Astrocyte of the spinal cord (primary cell): Measurements from ENCODE around the gene NFATC3.
A peak's percentile ranks its signal among the peaks of the same experiment; 100 is the strongest.

ENCODE experiments used
- DNase-seq: peaks from one replicate; pipeline ENCODE4 v3.0.0; 2011; ENCODE audit warnings: low read depth, low spot score
- H3K4me3 ChIP-seq: 2 replicates; pipeline ENCODE4 v1.5.1; 2011; ENCODE audit warnings: low read depth, mild to moderate bottlenecking, low read length, moderate library complexity
- in situ Hi-C: cut with HindIII; loops from 2 replicates; pipeline ENCODE4 v1.10.0; 2017; ENCODE audit warnings: low sequenced_read_pairs
- TF ChIP-seq, protein P1 (sequence below): IDR thresholded peaks from 2 replicates; pipeline ENCODE4 v1.5.1; 2012; ENCODE audit warnings: low read depth, mild to moderate bottlenecking, low read length, inconsistent platforms

Gene NFATC3

DNA sequence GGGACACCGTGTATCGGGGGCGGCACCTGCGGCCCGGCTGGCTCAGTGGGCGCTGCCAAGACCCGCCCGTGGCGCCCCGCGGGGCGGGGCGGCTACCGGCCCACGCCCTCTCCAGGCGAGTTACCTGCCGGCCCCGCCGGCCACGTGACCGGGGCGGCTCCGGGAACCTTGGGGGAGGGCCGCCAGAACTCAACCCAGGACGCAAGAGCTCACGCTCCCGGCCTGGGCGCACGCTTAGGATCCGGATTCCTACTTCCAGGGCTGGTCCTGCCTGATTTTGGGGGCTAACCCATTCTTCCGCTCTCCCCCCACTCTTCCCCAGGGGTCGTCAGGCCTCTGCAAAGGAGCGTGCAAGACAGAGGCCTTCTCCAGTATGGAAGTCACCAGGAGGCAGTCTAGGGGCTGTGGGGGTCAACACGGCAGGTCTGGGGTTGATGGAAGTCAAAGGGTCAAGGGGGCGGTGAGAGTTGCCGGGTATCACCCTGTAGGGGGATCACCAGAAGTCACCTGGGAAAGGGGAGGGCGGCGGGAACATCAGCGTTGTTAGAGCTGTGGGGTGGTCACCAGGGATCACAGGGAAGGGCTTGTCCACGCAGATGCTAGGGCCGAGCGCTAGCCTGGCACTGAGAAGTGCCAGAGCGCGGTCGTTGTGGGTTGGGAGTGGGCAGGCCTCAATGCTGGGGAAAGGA is 151.1 kb downstream of the NFATC3 start:
- H3K4me3 ChIP-seq: peak overlapping the region; percentile 18
- TF ChIP-seq, protein P1, sequence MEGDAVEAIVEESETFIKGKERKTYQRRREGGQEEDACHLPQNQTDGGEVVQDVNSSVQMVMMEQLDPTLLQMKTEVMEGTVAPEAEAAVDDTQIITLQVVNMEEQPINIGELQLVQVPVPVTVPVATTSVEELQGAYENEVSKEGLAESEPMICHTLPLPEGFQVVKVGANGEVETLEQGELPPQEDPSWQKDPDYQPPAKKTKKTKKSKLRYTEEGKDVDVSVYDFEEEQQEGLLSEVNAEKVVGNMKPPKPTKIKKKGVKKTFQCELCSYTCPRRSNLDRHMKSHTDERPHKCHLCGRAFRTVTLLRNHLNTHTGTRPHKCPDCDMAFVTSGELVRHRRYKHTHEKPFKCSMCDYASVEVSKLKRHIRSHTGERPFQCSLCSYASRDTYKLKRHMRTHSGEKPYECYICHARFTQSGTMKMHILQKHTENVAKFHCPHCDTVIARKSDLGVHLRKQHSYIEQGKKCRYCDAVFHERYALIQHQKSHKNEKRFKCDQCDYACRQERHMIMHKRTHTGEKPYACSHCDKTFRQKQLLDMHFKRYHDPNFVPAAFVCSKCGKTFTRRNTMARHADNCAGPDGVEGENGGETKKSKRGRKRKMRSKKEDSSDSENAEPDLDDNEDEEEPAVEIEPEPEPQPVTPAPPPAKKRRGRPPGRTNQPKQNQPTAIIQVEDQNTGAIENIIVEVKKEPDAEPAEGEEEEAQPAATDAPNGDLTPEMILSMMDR: no peak
- DNase-seq: no peak
- in situ Hi-C loops: no loop called here

DNA sequence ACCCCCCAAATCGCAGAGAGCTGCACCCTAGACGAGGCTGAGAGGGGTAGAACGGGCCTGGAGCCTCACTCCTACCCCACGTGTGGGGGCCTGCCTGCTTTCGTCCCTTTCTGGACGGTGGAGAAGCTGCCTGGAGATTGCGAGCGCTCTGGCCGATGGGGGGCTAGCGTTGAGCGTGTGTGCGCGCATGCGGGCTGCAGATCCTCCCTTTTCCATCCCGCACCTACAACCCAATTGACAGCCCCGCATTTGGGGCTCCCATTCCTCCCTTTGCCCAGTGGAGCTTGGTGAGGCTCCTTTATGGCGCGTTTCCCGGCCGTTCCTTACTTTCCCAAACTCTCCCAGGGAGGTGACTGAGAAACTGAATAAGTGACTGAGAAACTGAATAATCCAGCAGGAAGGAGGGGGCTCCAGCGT is 151.7 kb downstream of the NFATC3 start:
- peak overlapping the region; percentile 43 for H3K4me3 ChIP-seq
- TF ChIP-seq, protein P1: no peak
- in situ Hi-C loops: no loop called here
- peak; percentile 56 for DNase-seq

DNA sequence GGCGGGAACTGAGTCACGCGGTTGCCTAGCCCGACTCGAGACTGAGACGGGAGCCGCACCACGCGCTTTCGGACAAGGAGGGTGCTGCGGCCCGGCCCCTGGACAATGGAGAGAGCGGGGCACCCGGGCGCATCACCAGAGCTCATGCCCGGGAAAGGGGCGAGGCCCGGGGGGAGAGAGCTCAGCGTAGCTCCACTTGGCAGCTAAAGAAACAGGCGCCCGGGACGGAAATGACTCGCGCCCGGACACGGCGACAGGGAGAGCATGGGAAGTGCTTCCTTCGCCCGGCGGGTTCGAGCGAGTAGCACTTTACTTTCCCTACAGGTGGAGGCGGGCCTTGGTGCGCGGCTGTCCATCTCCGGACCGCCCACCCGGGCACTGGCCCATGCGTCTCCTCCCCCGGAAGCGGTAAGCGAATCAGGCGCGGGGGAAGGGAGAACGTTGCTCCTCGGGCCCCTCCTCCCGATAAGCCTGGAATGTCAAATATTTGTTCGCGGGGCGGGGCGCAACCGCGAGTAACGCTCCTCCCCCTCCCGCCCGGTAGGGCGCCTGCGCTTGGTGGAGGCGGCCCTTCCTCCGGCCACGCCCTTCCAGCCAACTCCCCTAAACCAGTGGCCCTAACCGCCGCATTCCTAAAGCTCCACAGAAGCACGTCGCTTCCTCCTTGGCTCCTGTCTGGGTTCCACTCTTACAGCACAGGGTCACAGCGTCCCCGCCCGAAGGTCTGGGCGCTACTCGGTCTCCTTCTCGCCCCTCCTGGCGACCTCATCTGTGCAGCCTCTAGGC is 152.3 kb downstream of the NFATC3 start:
- TF ChIP-seq, protein P1: no peak
- in situ Hi-C loops: no loop called here
- H3K4me3 ChIP-seq: peak overlapping the region; percentile 43
- DNase-seq: peak; percentile 98

DNA sequence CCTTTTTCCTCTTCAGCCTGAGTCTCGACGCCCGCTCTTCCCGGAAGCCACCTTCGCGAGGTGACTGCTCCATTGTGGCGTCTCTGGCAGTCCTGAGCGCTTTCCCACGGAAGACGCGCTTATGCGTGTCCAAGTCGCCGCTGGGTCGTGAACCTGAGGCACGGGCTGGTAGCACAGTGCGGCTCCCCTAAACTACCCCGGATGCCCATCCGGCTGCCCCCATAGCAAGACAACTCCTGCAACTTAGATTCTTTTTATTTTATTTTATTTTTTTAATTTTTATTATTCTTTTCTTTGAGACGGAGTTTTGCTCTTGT is 152.8 kb downstream of the NFATC3 start:
- TF ChIP-seq, protein P1: no peak
- DNase-seq: no peak
- H3K4me3 ChIP-seq: peak overlapping the region; percentile 43
- in situ Hi-C loops: no loop called here

DNA sequence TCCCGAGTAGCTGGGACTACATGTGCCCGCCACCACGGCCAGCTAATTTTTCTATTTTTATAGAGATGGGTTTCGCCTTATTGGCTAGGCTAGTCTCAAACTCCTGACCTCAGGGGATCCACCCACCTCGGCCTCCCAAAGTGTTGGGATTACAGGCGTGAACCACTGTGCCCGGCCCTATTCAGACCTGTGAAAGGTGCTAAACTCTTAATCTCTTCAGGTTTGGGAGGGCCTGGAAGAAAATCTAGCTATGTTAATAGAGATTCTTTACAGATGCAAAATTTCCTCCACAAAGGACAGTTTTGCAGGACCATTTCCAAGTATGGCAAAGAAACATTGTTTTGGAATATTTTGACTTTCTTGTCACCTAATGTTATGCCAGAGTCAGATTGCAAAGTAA is 156.9 kb downstream of the NFATC3 start:
- DNase-seq: no peak
- H3K4me3 ChIP-seq: no peak overlapping the region
- TF ChIP-seq, protein P1: no peak
- in situ Hi-C loops: no loop called here

DNA sequence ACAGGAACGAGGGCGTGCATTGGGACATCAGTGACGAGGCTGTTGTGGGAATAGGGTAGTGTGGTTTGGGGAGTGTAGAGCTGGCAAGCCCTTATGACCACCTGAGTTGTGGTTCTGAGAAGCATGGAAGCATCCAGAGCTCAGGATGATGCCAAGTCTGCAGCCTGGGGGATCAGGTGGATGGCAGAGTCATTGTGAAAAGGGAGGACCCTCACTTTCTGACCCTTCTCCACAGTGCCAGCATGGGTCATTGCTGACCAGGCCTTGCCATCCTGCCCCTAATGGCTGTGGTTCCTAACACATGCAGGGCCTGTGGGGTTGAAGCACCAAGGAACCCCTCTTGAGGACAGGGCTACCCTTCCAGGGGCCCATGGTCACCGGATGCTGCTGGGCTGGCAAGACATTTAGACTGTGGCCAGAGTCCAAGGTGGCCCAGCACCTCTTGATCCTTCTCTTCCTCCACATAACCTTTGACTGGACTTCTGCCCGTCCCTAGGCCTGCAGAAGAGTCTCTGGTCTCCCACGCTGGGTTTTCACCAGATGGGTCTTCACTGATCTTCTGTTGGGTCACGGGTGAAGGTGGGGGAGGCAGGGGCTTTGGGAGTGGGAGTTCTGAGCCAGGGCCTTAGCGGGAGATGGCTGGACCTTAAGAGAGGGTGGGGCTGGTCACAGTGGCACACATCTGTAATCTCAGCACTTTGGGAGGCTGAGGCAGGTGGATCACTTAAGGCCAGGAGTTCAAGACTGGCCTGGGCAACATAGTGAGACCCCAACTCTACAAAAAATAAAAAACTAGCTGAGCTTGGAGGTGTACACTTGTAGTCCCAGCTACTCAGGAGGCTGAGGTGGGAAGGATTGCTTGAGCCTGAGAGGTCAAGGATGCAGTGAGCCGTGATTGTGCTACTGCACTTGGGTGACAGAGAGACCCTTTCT is 158.0 kb downstream of the NFATC3 start:
- H3K4me3 ChIP-seq: no peak overlapping the region
- in situ Hi-C loops: no loop called here
- DNase-seq: no peak
- TF ChIP-seq, protein P1: no peak
